Psoas muscle (tissue), 8 donors: Measurements from ENCODE around the gene CKS1B. TPM values are rescaled to one million over a fixed set of nuclear protein-coding genes. Genes with fewer than 3 reads are reported as not detected.

Experiments
- ATAC-seq, 4 donors: fragments of 200-7000 bp; cut with Tn5 transposase; one replicate each; pipeline ENCODE4 v1.9.1; 2020; ENCODE audit warnings: moderate library complexity in 3 of 4, mild to moderate bottlenecking in 2 of 4
- DNase-seq, 2 donors: peaks; one replicate each; pipeline ENCODE4 v3.0.0-alpha.2; 2020
- H3K27ac ChIP-seq: fragments of 200-600 bp; one replicate; pipeline ENCODE4 v1.8.0; 2022
- H3K27me3 ChIP-seq, 3 donors: fragments of 200-600 bp in 1 of 3; one replicate each; pipeline versions ENCODE4 v1.6.1 to v1.8.0; 2013 to 2022; ENCODE audit warnings: low read length in 2 of 3, mild to moderate bottlenecking in 2 of 3, moderate library complexity in 1 of 3; ENCODE audit not compliant: insufficient read depth in 3 of 3
- H3K36me3 ChIP-seq, 2 donors: fragments of 200-600 bp in 1 of 2; one replicate each; pipeline versions ENCODE4 v1.6.1 to v1.8.0; 2013 to 2022; ENCODE audit warnings: low read depth in 1 of 2, mild to moderate bottlenecking in 1 of 2, moderate library complexity in 1 of 2; ENCODE audit not compliant: insufficient read depth in 1 of 2
- H3K4me1 ChIP-seq: fragments of 200-600 bp; one replicate; pipeline ENCODE4 v1.8.0; 2022
- H3K4me3 ChIP-seq: fragments of 200-600 bp; one replicate; pipeline ENCODE4 v1.8.0; 2022; ENCODE audit warnings: mild to moderate bottlenecking
- H3K9me3 ChIP-seq: fragments of 200-600 bp; one replicate; pipeline ENCODE4 v1.8.0; 2022
- CTCF ChIP-seq: fragments of 200-600 bp; IDR thresholded peaks from one replicate; pipeline ENCODE4 v1.8.0; 2022; ENCODE audit warnings: antibody characterized with exemption
- WGBS, 3 donors: extraction: QIAGEN DNeasy Blood & Tissue Kit; methylation state at CpG; one replicate each; pipeline versions ENCODE4 v1.1.6 to v1.1.7; 2013; 5-methylcytosine and 5-hydroxymethylcytosine counted together
- intact Hi-C, 2 donors: fragments of 100-400 bp; cut with DNase I; formaldehyde crosslinking; loops; one replicate each; pipeline versions ENCODE4 v1.11.0 to v1.14.2; 2022
- polyA plus RNA-seq, 3 donors: library from polyadenylated mRNA; stranded (reverse); fragments of 200-250 nt; gene quantifications; one replicate each; pipeline ENCODE4 v1.2.3, GENCODE V29; 2013
- total RNA-seq, 4 donors: library from RNA; stranded (reverse); fragmentation: NEBNext Ultra II Directional in 2 of 4; extraction: Animal tissue kit (Norgen Biotek cat#: 25700) in 2 of 4; gene quantifications; one replicate each; pipeline versions ENCODE4 v1.2.1 to v1.2.4, GENCODE V29; 2021 to 2023
- donor health status: healthy with polysubstance abuse.
- donor health status: DM: no; HTN: no; CAD: no; lungs with moderate emphysema.
- donor health status: Bipolar disorder and iron deficiency.
- donor health status: healthy.
- donor health status: DM: yes; HTN: yes; CAD: no.
- donor health status: DM: no; HTN: no; CAD: no.
- donor health status: DM: no; HTN: no; CAD: no.
- donor health status: DM: yes; HTN: yes; CAD: no.

Gene CKS1B
- total and polyA plus RNA-seq, 7 donors = 5.5 to 48.1 (median 12.1) TPM

GRCh38 chr1:154941333-154942013, 33.0 kb upstream of the CKS1B start:
- 66 to 76% (median 67%) methylated on average over 5 of the region's 5 CpGs for WGBS, 3 donors
- no peak overlapping the region for H3K4me3 ChIP-seq
- intact Hi-C loops = no loop called here
- peaks cover 10% of the 10 kb centered on the region for H3K4me1 ChIP-seq
- ATAC-seq (no peak), DNase-seq (no peak)
- no peaks in the 10 kb centered on the region for H3K27me3 ChIP-seq
- peaks cover 3 to 31% of the 10 kb centered on the region in 2 donors for H3K36me3 ChIP-seq
- no peak for TF ChIP-seq CTCF
- no peaks in the 10 kb centered on the region for H3K9me3 ChIP-seq
- no peak overlapping the region for H3K27ac ChIP-seq

- peak overlapping the region; percentile 4 for H3K27ac ChIP-seq
- ATAC-seq = peak in 2 of 4 donors; percentile 54 to 73
- H3K9me3 ChIP-seq = no peaks in the 10 kb centered on the region
- H3K27me3 ChIP-seq = no peaks in the 10 kb centered on the region
- no peak overlapping the region for H3K4me3 ChIP-seq
- TF ChIP-seq CTCF = peak; percentile 53
- peaks cover 3 to 52% of the 10 kb centered on the region in 2 donors for H3K36me3 ChIP-seq
- WGBS, 3 donors = 52 to 66% (median 54%) methylated on average over 6 of the region's 6 CpGs
- intact Hi-C loops = no loop called here
- DNase-seq = peak in 1 of 2 donors; percentile 61
- peaks cover 7% of the 10 kb centered on the region for H3K4me1 ChIP-seq
These were observed 30.7 kb upstream of the CKS1B start for GRCh38 chr1:154943649-154944400.

GRCh38 chr1:154944401-154945159, 29.9 kb upstream of the CKS1B start:
- 32 to 52% (median 36%) methylated on average over 9 of the region's 9 CpGs for WGBS, 3 donors

More at GRCh38 chr1:154944401-154945159, 29.9 kb upstream of the CKS1B start:
- DNase-seq (peak in 1 of 2 donors; percentile 43), ATAC-seq (no peak)
- no peaks in the 10 kb centered on the region for H3K9me3 ChIP-seq
- H3K27ac ChIP-seq = peak overlapping the region; percentile 4
- no peak for TF ChIP-seq CTCF
- intact Hi-C loops = no loop called here
- peaks cover 7% of the 10 kb centered on the region for H3K4me1 ChIP-seq
- peaks cover 3 to 57% of the 10 kb centered on the region in 2 donors for H3K36me3 ChIP-seq
- no peak overlapping the region for H3K4me3 ChIP-seq
- no peaks in the 10 kb centered on the region for H3K27me3 ChIP-seq
